ENCODE measurements around the gene MRPL32. TPM values are rescaled to one million over a fixed set of nuclear protein-coding genes. Genes with fewer than 3 reads are reported as not detected.

Gene MRPL32
- polyA plus RNA-seq, 2 of the 4 experiments (the other 2 are of a cell fraction) = 76.0 to 90.4 TPM

DNA sequence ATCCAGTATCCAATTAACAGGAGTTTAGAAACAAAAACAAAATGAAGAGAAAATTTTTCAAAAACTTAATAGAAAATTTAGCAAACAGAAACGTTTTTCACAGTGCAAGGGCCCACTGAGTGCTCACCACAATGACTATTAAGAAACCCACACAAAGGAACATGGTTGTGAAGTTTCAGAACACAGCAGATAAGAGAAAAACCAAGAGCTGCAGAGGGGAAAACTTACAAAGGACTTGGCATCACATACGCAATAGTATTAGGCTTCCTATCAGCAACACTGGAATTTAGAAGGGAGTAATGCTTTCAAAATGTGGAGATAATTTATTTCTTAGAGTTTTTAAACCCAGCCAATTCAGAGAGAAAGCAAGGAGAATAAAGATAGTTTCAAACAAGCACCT, 18.6 kb upstream of the MRPL32 start (continued):
- TF ChIP-seq, protein P1, sequence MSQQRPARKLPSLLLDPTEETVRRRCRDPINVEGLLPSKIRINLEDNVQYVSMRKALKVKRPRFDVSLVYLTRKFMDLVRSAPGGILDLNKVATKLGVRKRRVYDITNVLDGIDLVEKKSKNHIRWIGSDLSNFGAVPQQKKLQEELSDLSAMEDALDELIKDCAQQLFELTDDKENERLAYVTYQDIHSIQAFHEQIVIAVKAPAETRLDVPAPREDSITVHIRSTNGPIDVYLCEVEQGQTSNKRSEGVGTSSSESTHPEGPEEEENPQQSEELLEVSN (IDR thresholded peaks at IDR 0.05; ENCODE audit: borderline replicate concordance, low read depth) = no peak
- TF ChIP-seq NPAS2 (CRISPR knock-in tag; IDR thresholded peaks at IDR 0.05; ENCODE audit: borderline replicate concordance) = no peak
- no peak for TF ChIP-seq FOSB (CRISPR knock-in tag; IDR thresholded peaks at IDR 0.05)

DNA sequence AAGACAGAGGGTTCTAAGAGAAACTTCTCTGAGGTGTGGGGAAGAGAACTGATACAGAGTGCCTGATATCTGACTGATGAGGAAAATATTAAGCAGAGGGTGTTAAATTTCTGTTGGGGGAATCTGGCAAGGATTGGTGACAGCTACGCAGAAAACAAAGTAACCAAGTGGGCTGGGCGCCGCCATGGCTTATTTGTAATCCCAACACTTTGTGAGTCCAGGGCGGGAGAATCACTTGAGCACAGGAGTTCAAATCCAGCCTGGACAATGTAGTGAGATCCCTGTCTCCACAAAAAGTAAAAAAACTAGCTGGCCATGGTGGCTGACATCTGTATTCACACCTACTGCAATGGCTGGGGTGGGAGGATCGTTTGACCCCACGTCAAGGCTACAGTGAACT, 18.2 kb upstream of the MRPL32 start:
- H3K4me2 ChIP-seq = no peak overlapping the region
- TF ChIP-seq BHLHE40 (IDR thresholded peaks at IDR 0.05; ENCODE audit: low read depth, low read length) = no peak
- no peak for TF ChIP-seq MAZ (IDR thresholded peaks at IDR 0.05; ENCODE audit: borderline replicate concordance, low read depth, low read length)
- TF ChIP-seq ZC3H11A (IDR thresholded peaks at IDR 0.05) = no peak
- TF ChIP-seq POLR2AphosphoS2 (conservative IDR thresholded peaks at IDR 0.05; ENCODE audit: low read length) = no peak
- TF ChIP-seq HOXB5 (CRISPR knock-in tag; IDR thresholded peaks at IDR 0.05) = no peak
- no peak for TF ChIP-seq FOSL2 (IDR thresholded peaks at IDR 0.05)
- TF ChIP-seq FOSL2 (CRISPR knock-in tag; IDR thresholded peaks at IDR 0.05) = no peak
- TF ChIP-seq EP300 (IDR thresholded peaks at IDR 0.05) = no peak
- no peak for TF ChIP-seq CBX2 (IDR thresholded peaks at IDR 0.05; ENCODE audit: borderline replicate concordance, low read depth)
- TF ChIP-seq FOSB (CRISPR knock-in tag; IDR thresholded peaks at IDR 0.05) = no peak
- no peak for TF ChIP-seq PHF8 (IDR thresholded peaks at IDR 0.05; ENCODE audit: borderline replicate concordance, low read depth)
- TF ChIP-seq ZFP36 (IDR thresholded peaks at IDR 0.05; ENCODE audit: borderline replicate concordance, partially characterized antibody) = no peak
- TF ChIP-seq, protein P2, sequence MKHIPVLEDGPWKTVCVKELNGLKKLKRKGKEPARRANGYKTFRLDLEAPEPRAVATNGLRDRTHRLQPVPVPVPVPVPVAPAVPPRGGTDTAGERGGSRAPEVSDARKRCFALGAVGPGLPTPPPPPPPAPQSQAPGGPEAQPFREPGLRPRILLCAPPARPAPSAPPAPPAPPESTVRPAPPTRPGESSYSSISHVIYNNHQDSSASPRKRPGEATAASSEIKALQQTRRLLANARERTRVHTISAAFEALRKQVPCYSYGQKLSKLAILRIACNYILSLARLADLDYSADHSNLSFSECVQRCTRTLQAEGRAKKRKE (CRISPR knock-in tag; IDR thresholded peaks at IDR 0.05; ENCODE audit: low read depth) = no peak
- TF ChIP-seq, protein P3, sequence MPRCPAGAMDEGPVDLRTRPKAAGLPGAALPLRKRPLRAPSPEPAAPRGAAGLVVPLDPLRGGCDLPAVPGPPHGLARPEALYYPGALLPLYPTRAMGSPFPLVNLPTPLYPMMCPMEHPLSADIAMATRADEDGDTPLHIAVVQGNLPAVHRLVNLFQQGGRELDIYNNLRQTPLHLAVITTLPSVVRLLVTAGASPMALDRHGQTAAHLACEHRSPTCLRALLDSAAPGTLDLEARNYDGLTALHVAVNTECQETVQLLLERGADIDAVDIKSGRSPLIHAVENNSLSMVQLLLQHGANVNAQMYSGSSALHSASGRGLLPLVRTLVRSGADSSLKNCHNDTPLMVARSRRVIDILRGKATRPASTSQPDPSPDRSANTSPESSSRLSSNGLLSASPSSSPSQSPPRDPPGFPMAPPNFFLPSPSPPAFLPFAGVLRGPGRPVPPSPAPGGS (IDR thresholded peaks at IDR 0.05) = no peak
- no peak for TF ChIP-seq POLR2A (IDR thresholded peaks at IDR 0.05; ENCODE audit: low read length)
- no peak for TF ChIP-seq KDM1A (IDR thresholded peaks at IDR 0.05; ENCODE audit: low read depth)
- TF ChIP-seq MYC (IDR thresholded peaks at IDR 0.05; ENCODE audit: borderline replicate concordance, low read length) = no peak
- TF ChIP-seq, protein P4, sequence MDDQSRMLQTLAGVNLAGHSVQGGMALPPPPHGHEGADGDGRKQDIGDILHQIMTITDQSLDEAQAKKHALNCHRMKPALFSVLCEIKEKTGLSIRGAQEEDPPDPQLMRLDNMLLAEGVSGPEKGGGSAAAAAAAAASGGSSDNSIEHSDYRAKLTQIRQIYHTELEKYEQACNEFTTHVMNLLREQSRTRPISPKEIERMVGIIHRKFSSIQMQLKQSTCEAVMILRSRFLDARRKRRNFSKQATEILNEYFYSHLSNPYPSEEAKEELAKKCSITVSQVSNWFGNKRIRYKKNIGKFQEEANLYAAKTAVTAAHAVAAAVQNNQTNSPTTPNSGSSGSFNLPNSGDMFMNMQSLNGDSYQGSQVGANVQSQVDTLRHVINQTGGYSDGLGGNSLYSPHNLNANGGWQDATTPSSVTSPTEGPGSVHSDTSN (IDR thresholded peaks at IDR 0.05) = no peak
- no peak for TF ChIP-seq FOXS1 (CRISPR knock-in tag; IDR thresholded peaks at IDR 0.05)
- TF ChIP-seq ZNF302 (CRISPR knock-in tag; IDR thresholded peaks at IDR 0.05) = no peak
- TF ChIP-seq RAD21 (conservative IDR thresholded peaks at IDR 0.05 in 1 of 2, IDR thresholded peaks at IDR 0.05 in 1 of 2) = no peak
- FAIRE-seq (no peak), ATAC-seq (no peak), DNase-seq (ENCODE audit: low read depth in 1 of 2, low spot score in 1 of 2) (no peak)
- H3K9me3 ChIP-seq = no peaks in the 10 kb centered on the region
- no peak overlapping the region for H3K4me3 ChIP-seq
- H3K27ac ChIP-seq = no peak overlapping the region
- 76% methylated on average over 6 of the region's 6 CpGs for WGBS (ENCODE audit: missing lambda C conversion rate)
- CTCF ChIA-PET = interaction anchor here (1.0 to 1.1 kb wide), 2 partner anchors 19 to 27 kb away, joined by 3 to 4 read pairs; no protein-coding TSS in a partner anchor
- POLR2A ChIA-PET = interaction anchor here (0.7 to 4.5 kb wide), 2 partner anchors 19 to 669 kb away, joined by 4 to 23 read pairs; partner anchors contain the start of genes MRPL32, PSMA2 and STK17A
- H3K4me1 ChIP-seq = peaks cover 11% of the 10 kb centered on the region
